H9 (cell line): ENCODE results near the gene SLC30A7. TPM values are rescaled to one million over a fixed set of nuclear protein-coding genes. Genes with fewer than 3 reads are reported as not detected.

Experiments
- DNase-seq: peaks from one replicate; pipeline ENCODE4 v3.0.0-alpha.2; 2017
- H2AFZ ChIP-seq: one replicate; pipeline ENCODE4 v1.6.1; 2013; ENCODE audit warnings: mild to moderate bottlenecking, low read length, control low read depth, moderate library complexity
- H2AK5ac ChIP-seq: 2 replicates; pipeline ENCODE4 v1.6.1; 2013; ENCODE audit warnings: low read length, control low read depth, mixed read lengths; ENCODE audit not compliant: insufficient read length
- H2BK120ac ChIP-seq: one replicate; pipeline ENCODE4 v1.6.1; 2013; ENCODE audit warnings: low read depth, mild to moderate bottlenecking, low read length, control low read depth, inconsistent platforms; ENCODE audit not compliant: poor library complexity, severe bottlenecking
- H2BK12ac ChIP-seq: 2 replicates; pipeline ENCODE4 v1.6.1; 2013; ENCODE audit warnings: low read length, control low read depth, mixed read lengths, low read depth; ENCODE audit not compliant: insufficient read length
- H2BK15ac ChIP-seq: 2 replicates; pipeline ENCODE4 v1.6.1; 2013; ENCODE audit warnings: low read depth, low read length, control low read depth
- H2BK20ac ChIP-seq: one replicate; pipeline ENCODE4 v1.6.1; 2013; ENCODE audit warnings: low read depth, mild to moderate bottlenecking, low read length, control low read depth, inconsistent platforms; ENCODE audit not compliant: poor library complexity, severe bottlenecking
- H2BK5ac ChIP-seq: 2 replicates; pipeline ENCODE4 v1.6.1; 2013; ENCODE audit warnings: low read length, control low read depth, mixed read lengths; ENCODE audit not compliant: insufficient read length
- H3K14ac ChIP-seq: 2 replicates; pipeline ENCODE4 v1.6.1; 2013; ENCODE audit warnings: low read length, control low read depth; ENCODE audit not compliant: insufficient read depth
- H3K18ac ChIP-seq: 2 replicates; pipeline ENCODE4 v1.6.1; 2013; ENCODE audit warnings: low read depth, mild to moderate bottlenecking, mixed read lengths, low read length, control low read depth; ENCODE audit not compliant: insufficient read length
- H3K23ac ChIP-seq: 2 replicates; pipeline ENCODE4 v1.6.1; 2013; ENCODE audit warnings: low read length, control low read depth, mixed read lengths, low read depth; ENCODE audit not compliant: insufficient read length
- H3K23me2 ChIP-seq: 2 replicates; pipeline ENCODE4 v1.6.1; 2013; ENCODE audit warnings: low read depth, mild to moderate bottlenecking, mixed read lengths, low read length, control low read depth; ENCODE audit not compliant: insufficient read length, poor library complexity, severe bottlenecking
- H3K27ac ChIP-seq: 2 replicates; pipeline ENCODE4 v1.5.1; 2013; ENCODE audit warnings: low read length, control low read depth, mixed read lengths, low read depth; ENCODE audit not compliant: insufficient read length
- H3K27me3 ChIP-seq: 2 replicates; pipeline ENCODE4 v1.6.1; 2013; ENCODE audit warnings: low read length, control low read depth, inconsistent platforms; ENCODE audit not compliant: insufficient read depth
- H3K4ac ChIP-seq: 2 replicates; pipeline ENCODE4 v1.6.1; 2013; ENCODE audit warnings: low read depth, mild to moderate bottlenecking, control low read depth, inconsistent platforms, low read length, moderate library complexity
- H3K4me1 ChIP-seq: 2 replicates; pipeline ENCODE4 v1.6.1; 2013; ENCODE audit warnings: low read length, control low read depth, inconsistent platforms; ENCODE audit not compliant: insufficient read depth
- H3K4me2 ChIP-seq: 2 replicates; pipeline ENCODE4 v1.6.1; 2013; ENCODE audit warnings: low read length, control low read depth, mixed read lengths; ENCODE audit not compliant: insufficient read length, insufficient read depth
- H3K56ac ChIP-seq: 2 replicates; pipeline ENCODE4 v1.6.1; 2013; ENCODE audit warnings: low read depth, mild to moderate bottlenecking, mixed read lengths, low read length, control low read depth; ENCODE audit not compliant: insufficient read length
- H3K79me1 ChIP-seq: 2 replicates; pipeline ENCODE4 v1.6.1; 2013; ENCODE audit warnings: low read depth, mild to moderate bottlenecking, moderate library complexity, low read length, control low read depth, inconsistent platforms; ENCODE audit not compliant: insufficient read depth, poor library complexity, severe bottlenecking
- H3K79me2 ChIP-seq: 2 replicates; pipeline ENCODE4 v1.6.1; 2013; ENCODE audit warnings: low read length, control low read depth, inconsistent platforms; ENCODE audit not compliant: insufficient read depth
- H3K9ac ChIP-seq: 2 replicates; pipeline ENCODE4 v1.6.1; 2013; ENCODE audit warnings: low read length, control low read depth, mixed read lengths; ENCODE audit not compliant: insufficient read length; ENCODE audit errors: extremely low read depth
- H3K9me3 ChIP-seq: one replicate; pipeline ENCODE4 v1.6.1; 2013; ENCODE audit warnings: low read depth, low read length, inconsistent platforms; ENCODE audit not compliant: control insufficient read depth
- H3T11ph ChIP-seq: one replicate; pipeline ENCODE4 v1.6.1; 2013; ENCODE audit warnings: mild to moderate bottlenecking, low read length, control low read depth, inconsistent platforms
- H4K20me1 ChIP-seq: one replicate; pipeline ENCODE4 v1.6.1; 2013; ENCODE audit not compliant: control insufficient read depth, insufficient read length, insufficient read depth
- H4K5ac ChIP-seq: 2 replicates; pipeline ENCODE4 v1.6.1; 2013; ENCODE audit warnings: low read depth, mild to moderate bottlenecking, mixed read lengths, low read length, control low read depth; ENCODE audit not compliant: insufficient read length
- H4K8ac ChIP-seq: replicated peaks from 2 replicates; pipeline ENCODE4 v1.6.1; 2013; ENCODE audit warnings: low read length, control low read depth, mixed read lengths, low read depth; ENCODE audit not compliant: insufficient read length
- H4K91ac ChIP-seq: 2 replicates; pipeline ENCODE4 v1.6.1; 2013; ENCODE audit warnings: low read depth, mild to moderate bottlenecking, moderate library complexity, mixed read lengths, low read length, control low read depth; ENCODE audit not compliant: insufficient read length
- H3K27ac Mint-ChIP-seq, 3 experiments: 2 replicates in 2 of 3; 3 replicates in 1 of 3; pipeline ENCODE4 v1.8.0; 2020 to 2021; ENCODE audit warnings: mixed read lengths in 3 of 3, mild to moderate bottlenecking in 1 of 3, moderate library complexity in 1 of 3
- H3K27me3 Mint-ChIP-seq: 2 replicates; pipeline ENCODE4 v1.8.0; 2021; ENCODE audit warnings: low read depth, mild to moderate bottlenecking, moderate library complexity, mixed read lengths
- H3K36me3 Mint-ChIP-seq, 3 experiments: 2 replicates in 2 of 3; 3 replicates in 1 of 3; pipeline ENCODE4 v1.8.0; 2020 to 2021; ENCODE audit warnings: low read depth in 3 of 3, mixed read lengths in 3 of 3; ENCODE audit not compliant: insufficient read depth in 1 of 3
- H3K4me1 Mint-ChIP-seq, 2 experiments: 2 replicates each; pipeline ENCODE4 v1.8.0; 2020; ENCODE audit warnings: mixed read lengths in 2 of 2
- H3K4me3 Mint-ChIP-seq, 2 experiments: 2 replicates in 1 of 2; 3 replicates in 1 of 2; pipeline ENCODE4 v1.8.0; 2020 to 2021; ENCODE audit warnings: mild to moderate bottlenecking in 2 of 2, mixed read lengths in 2 of 2, moderate library complexity in 1 of 2
- H3K9me3 Mint-ChIP-seq, 2 experiments: 2 replicates in 1 of 2; 3 replicates in 1 of 2; pipeline ENCODE4 v1.8.0; 2020; ENCODE audit warnings: mild to moderate bottlenecking in 2 of 2, mixed read lengths in 2 of 2, moderate library complexity in 1 of 2
- CTCF ChIP-seq: fragments of 200-600 bp; sonication (generic); conservative IDR thresholded peaks from 3 replicates; pipeline ENCODE4 v1.8.0; 2021; ENCODE audit warnings: antibody characterized with exemption, mild to moderate bottlenecking
- WGBS: extraction: QIAGEN DNeasy Blood & Tissue Kit; methylation state at CpG from one replicate; pipeline ENCODE4 v1.1.7; 2013; ENCODE audit warnings: missing lambda C conversion rate, low lambda C conversion rate, mixed read lengths; ENCODE audit not compliant: insufficient read length; ENCODE audit errors: extremely low coverage; 5-methylcytosine and 5-hydroxymethylcytosine counted together
- total RNA-seq: library from RNA; stranded (reverse); gene quantifications from 2 replicates; pipeline ENCODE4 v1.2.1, GENCODE V29; 2021

SLC30A7 gene
- total RNA-seq, 1 experiment from 2014 or later: 25.6 TPM

GRCh38 chr1:101008229-101008834, 112.4 kb downstream of the SLC30A7 start:
- H2AK5ac ChIP-seq: no peak overlapping the region
- no peak overlapping the region for H3K23ac ChIP-seq
- Mint-ChIP-seq H3K4me3 (no peak overlapping the region), H3K9me3 (no peaks in the 10 kb centered on the region), H3K4me1 (peaks cover 0 to 5% of the 10 kb centered on the region in 2 experiments; a peak in 2 of 4 replicates), H3K27me3 (no peaks in the 10 kb centered on the region), H3K27ac (no peak overlapping the region; a peak in 1 of 7 replicates), H3K36me3 (peaks cover 11 to 20% (median 20%) of the 10 kb centered on the region in 3 experiments; a peak in 6 of 7 replicates)
- no peak overlapping the region for H3K27ac ChIP-seq
- DNase-seq: no peak
- no peak overlapping the region for H2AFZ ChIP-seq
- H3K9ac ChIP-seq: no peak overlapping the region
- no peaks in the 10 kb centered on the region for H3K27me3 ChIP-seq
- no peak overlapping the region for H3T11ph ChIP-seq
- no peaks in the 10 kb centered on the region for H3K23me2 ChIP-seq
- no peak overlapping the region for H2BK20ac ChIP-seq
- no peak overlapping the region for H2BK5ac ChIP-seq
- no peak overlapping the region for H2BK120ac ChIP-seq
- H3K18ac ChIP-seq: no peak overlapping the region
- H3K4ac ChIP-seq: no peak overlapping the region
- H3K4me1 ChIP-seq: no peaks in the 10 kb centered on the region
- H3K56ac ChIP-seq: no peak overlapping the region
- no peak overlapping the region for H2BK12ac ChIP-seq
- WGBS: 100% methylated on average over 1 of the region's 3 CpGs
- H3K9me3 ChIP-seq: no peaks in the 10 kb centered on the region
- H4K5ac ChIP-seq: no peak overlapping the region
- TF ChIP-seq CTCF: no peak
- no peak overlapping the region for H2BK15ac ChIP-seq
- H4K20me1 ChIP-seq: no peaks in the 10 kb centered on the region
- no peaks in the 10 kb centered on the region for H3K79me2 ChIP-seq
- H3K14ac ChIP-seq: no peak overlapping the region
- H3K4me2 ChIP-seq: no peak overlapping the region
- H3K79me1 ChIP-seq: no peaks in the 10 kb centered on the region
- no peak overlapping the region for H4K8ac ChIP-seq
- no peak overlapping the region for H4K91ac ChIP-seq
